Smooth muscle cell (in vitro differentiated cells): Measurements from ENCODE around the gene ZSWIM8. TPM values are rescaled to one million over a fixed set of nuclear protein-coding genes. Genes with fewer than 3 reads are reported as not detected.
A peak's percentile ranks its signal among the peaks of the same experiment; 100 is the strongest.

Experiments
- DNase-seq: peaks from one replicate; lab custom pipeline; 2025; ENCODE audit not compliant: unreplicated experiment; lab: John Stamatoyannopoulos, UW
- H2AFZ ChIP-seq: fragments of 200-600 bp; sonication (generic); 2 replicates; pipeline ENCODE4 v1.6.0; 2016; ENCODE audit warnings: antibody characterized with exemption, low read depth, mild to moderate bottlenecking
- H3F3A ChIP-seq: fragments of 200-600 bp; sonication (generic); 2 replicates; pipeline ENCODE4 v1.6.0; 2017; ENCODE audit warnings: antibody characterized with exemption, low read depth
- H3K27ac ChIP-seq: fragments of 200-600 bp; sonication (generic); 2 replicates; pipeline ENCODE4 v1.5.1; 2016; ENCODE audit warnings: low read depth, mild to moderate bottlenecking
- H3K27me3 ChIP-seq: fragments of 200-600 bp; sonication (generic); 2 replicates; pipeline ENCODE4 v1.6.1; 2016; ENCODE audit warnings: low read depth, mild to moderate bottlenecking
- H3K36me3 ChIP-seq: fragments of 200-600 bp; sonication (generic); 2 replicates; pipeline ENCODE4 v1.5.1; 2016; ENCODE audit warnings: low read depth
- H3K4me1 ChIP-seq: fragments of 200-600 bp; sonication (generic); 2 replicates; pipeline ENCODE4 v1.5.1; 2016; ENCODE audit warnings: low read depth
- H3K4me2 ChIP-seq: fragments of 200-600 bp; sonication (generic); 2 replicates; pipeline ENCODE4 v1.6.0; 2016; ENCODE audit warnings: mild to moderate bottlenecking
- H3K4me3 ChIP-seq: fragments of 200-600 bp; sonication (generic); 2 replicates; pipeline ENCODE4 v1.5.1; 2016; ENCODE audit warnings: mild to moderate bottlenecking
- H3K79me2 ChIP-seq: fragments of 200-600 bp; sonication (generic); 2 replicates; pipeline ENCODE4 v1.6.0; 2016; ENCODE audit warnings: low read depth, mild to moderate bottlenecking
- H3K9ac ChIP-seq: fragments of 200-600 bp; sonication (generic); 2 replicates; pipeline ENCODE4 v1.6.0; 2016; ENCODE audit warnings: low read depth
- H3K9me3 ChIP-seq: fragments of 200-600 bp; sonication (generic); replicated peaks from 2 replicates; pipeline ENCODE4 v1.5.1; 2016; ENCODE audit warnings: low read depth
- H4K20me1 ChIP-seq: fragments of 200-600 bp; sonication (generic); 2 replicates; pipeline ENCODE4 v1.6.0; 2016; ENCODE audit warnings: low read depth
- CTCF ChIP-seq: fragments of 200-600 bp; sonication (generic); IDR thresholded peaks from 2 replicates; pipeline ENCODE4 v1.5.1; 2017; ENCODE audit warnings: borderline replicate concordance, mild to moderate bottlenecking, antibody characterized with exemption; ENCODE audit not compliant: insufficient read depth, poor library complexity, severe bottlenecking
- WGBS: methylation state at CpG from one replicate; pipeline ENCODE4 v1.1.7; 2016; ENCODE audit warnings: low lambda C conversion rate; 5-methylcytosine and 5-hydroxymethylcytosine counted together
- polyA plus RNA-seq: library from polyadenylated mRNA; unstranded; fragments of >200 nt; fragmentation: Nextera tagmentation; extraction: Ambion mirVana; gene quantifications from 2 replicates; pipeline ENCODE4 v1.2.1, GENCODE V29; 2016
- total RNA-seq: library from RNA; depleted of rRNA; stranded (reverse); fragments of >200 nt; gene quantifications from 2 replicates; pipeline ENCODE4 v1.2.3, GENCODE V29; 2014

Gene ZSWIM8
- total and polyA plus RNA-seq, 2 experiments from 2014 or later = 48.3 to 83.9 TPM

GRCh38 chr10:73781548-73781878 is 3.9 kb upstream of the ZSWIM8 start:
- Histone ChIP-seq H2AFZ (peak overlapping the region; percentile 97), H3K27me3 (no peaks in the 10 kb centered on the region), H3K4me3 (peak overlapping the region; percentile 95), H3K79me2 (peaks cover 81% of the 10 kb centered on the region), H3K4me1 (peaks cover 19% of the 10 kb centered on the region), H3K9me3 (no peaks in the 10 kb centered on the region), H3K4me2 (peak overlapping the region; percentile 94), H3K27ac (peak overlapping the region; percentile 68), H3K9ac (peak overlapping the region; percentile 89), H4K20me1 (peaks cover 33% of the 10 kb centered on the region), H3F3A (peaks cover 23% of the 10 kb centered on the region), H3K36me3 (no peaks in the 10 kb centered on the region)
- no peak for DNase-seq
- TF ChIP-seq CTCF = no peak
- WGBS = 3% methylated on average over 14 of the region's 14 CpGs

- peaks cover 33% of the 10 kb centered on the region for H4K20me1 ChIP-seq
- WGBS = 1% methylated on average over 57 of the region's 57 CpGs
Observed at GRCh38 chr10:73781879-73782748, 3.3 kb upstream of the ZSWIM8 start, which contains the start of gene CHCHD1. CHCHD1 (plus strand) TSS chr10:73782048; CDS start chr10:73782076, 28 bp downstream.

GRCh38 chr10:73782749-73783085 is 2.7 kb upstream of the ZSWIM8 start:
- Histone ChIP-seq H3K27me3 (no peaks in the 10 kb centered on the region), H3F3A (peaks cover 23% of the 10 kb centered on the region), H3K9ac (peak overlapping the region; percentile 89), H3K9me3 (no peaks in the 10 kb centered on the region), H3K27ac (peak overlapping the region; percentile 68), H3K36me3 (no peaks in the 10 kb centered on the region), H2AFZ (no peak overlapping the region), H3K79me2 (peaks cover 81% of the 10 kb centered on the region), H4K20me1 (peaks cover 33% of the 10 kb centered on the region), H3K4me3 (peak overlapping the region; percentile 95), H3K4me2 (peak overlapping the region; percentile 94), H3K4me1 (peaks cover 22% of the 10 kb centered on the region)
- TF ChIP-seq CTCF = no peak
- no peak for DNase-seq
- WGBS = 68% methylated on average over 2 of the region's 2 CpGs

More at GRCh38 chr10:73781879-73782748, 3.3 kb upstream of the ZSWIM8 start, which contains the start of gene CHCHD1:
- Histone ChIP-seq H3K9me3 (no peaks in the 10 kb centered on the region), H3K27ac (peak within 1 kb of the TSS; percentile 68), H3K4me3 (peak within 1 kb of the TSS; percentile 95), H3K9ac (peak within 1 kb of the TSS; percentile 89), H3K4me1 (peaks cover 22% of the 10 kb centered on the region), H3K79me2 (peaks cover 81% of the 10 kb centered on the region), H2AFZ (peak within 1 kb of the TSS; percentile 97), H3K36me3 (no peaks in the 10 kb centered on the region), H3K4me2 (peak within 1 kb of the TSS; percentile 94), H3K27me3 (no peaks in the 10 kb centered on the region), H3F3A (peaks cover 23% of the 10 kb centered on the region)
- DNase-seq = peak; percentile 67
- TF ChIP-seq CTCF = no peak
